Uterus (tissue), 2 donors: ENCODE results near the gene CHMP4B.

ENCODE experiments used
- POLR2A ChIP-seq, 2 donors: fragments of 450-650 bp; IDR thresholded peaks; one replicate each; pipeline ENCODE4 v1.6.1; 2016; ENCODE audit warnings: antibody characterized with exemption in 2 of 2, mild to moderate bottlenecking in 1 of 2, moderate library complexity in 1 of 2
- TF ChIP-seq, protein P1 (sequence below), 4 experiments: fragments of 200-600 bp in 2 of 4; fragments of 450-650 bp in 2 of 4; sonication (generic) in 2 of 4; IDR thresholded peaks; one replicate each; pipeline ENCODE4 v1.5.1; 2016 to 2019; ENCODE audit warnings: antibody characterized with exemption in 4 of 4, mild to moderate bottlenecking in 2 of 4, moderate library complexity in 1 of 4

DNA sequence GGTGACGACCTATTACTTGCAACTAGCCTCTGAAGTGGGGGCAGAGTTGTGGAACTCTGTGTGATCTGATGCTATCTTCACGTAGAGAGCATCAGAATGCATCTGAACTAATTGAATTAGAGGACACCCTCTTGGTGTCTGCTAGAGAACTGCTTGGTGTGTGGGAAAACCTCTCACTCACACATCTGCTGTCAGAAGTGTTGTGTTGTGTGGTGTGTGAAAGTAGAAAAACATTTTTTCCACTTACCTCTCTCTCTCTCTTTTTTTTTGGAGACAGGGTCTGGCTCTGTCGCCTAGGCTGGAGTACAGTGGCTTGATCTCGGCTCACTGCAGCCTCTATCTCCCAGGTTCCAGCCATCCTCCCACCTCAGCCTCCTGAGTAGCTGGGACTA is 90.0 kb downstream of the CHMP4B start:
- TF ChIP-seq, protein P1, sequence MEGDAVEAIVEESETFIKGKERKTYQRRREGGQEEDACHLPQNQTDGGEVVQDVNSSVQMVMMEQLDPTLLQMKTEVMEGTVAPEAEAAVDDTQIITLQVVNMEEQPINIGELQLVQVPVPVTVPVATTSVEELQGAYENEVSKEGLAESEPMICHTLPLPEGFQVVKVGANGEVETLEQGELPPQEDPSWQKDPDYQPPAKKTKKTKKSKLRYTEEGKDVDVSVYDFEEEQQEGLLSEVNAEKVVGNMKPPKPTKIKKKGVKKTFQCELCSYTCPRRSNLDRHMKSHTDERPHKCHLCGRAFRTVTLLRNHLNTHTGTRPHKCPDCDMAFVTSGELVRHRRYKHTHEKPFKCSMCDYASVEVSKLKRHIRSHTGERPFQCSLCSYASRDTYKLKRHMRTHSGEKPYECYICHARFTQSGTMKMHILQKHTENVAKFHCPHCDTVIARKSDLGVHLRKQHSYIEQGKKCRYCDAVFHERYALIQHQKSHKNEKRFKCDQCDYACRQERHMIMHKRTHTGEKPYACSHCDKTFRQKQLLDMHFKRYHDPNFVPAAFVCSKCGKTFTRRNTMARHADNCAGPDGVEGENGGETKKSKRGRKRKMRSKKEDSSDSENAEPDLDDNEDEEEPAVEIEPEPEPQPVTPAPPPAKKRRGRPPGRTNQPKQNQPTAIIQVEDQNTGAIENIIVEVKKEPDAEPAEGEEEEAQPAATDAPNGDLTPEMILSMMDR (IDR thresholded peaks at IDR 0.05): no peak
- no peak for TF ChIP-seq POLR2A (IDR thresholded peaks at IDR 0.05)
